HT-29 (cell line): ENCODE data around the gene KATNAL1. TPM values are rescaled to one million over a fixed set of nuclear protein-coding genes. Genes with fewer than 3 reads are reported as not detected.

ENCODE experiments used
- DNase-seq: peaks from one replicate; pipeline ENCODE4 v3.0.0-alpha.2; 2015; ENCODE audit warnings: low spot score
- total RNA-seq: library from RNA; depleted of rRNA; stranded (reverse); fragments of >200 nt; shearing (Covaris generic); gene quantifications from 2 replicates; pipeline ENCODE4 v1.2.3, GENCODE V29; 2014; rRNA removed

Gene KATNAL1
- 0.05 and 1.2 TPM in 2 replicates for total RNA-seq

- DNase-seq = peak; percentile 9
Observed at GRCh38 chr13:30307194-30307970, at the start of gene KATNAL1. Gene KATNAL1, minus strand, starts transcription at chr13:30307551. Its CDS starts 23,774 bp downstream, at chr13:30283777.

- no peak for DNase-seq
Observed at GRCh38 chr13:30355839-30356238, 48.5 kb upstream of the KATNAL1 start.

- no peak for DNase-seq
Observed at GRCh38 chr13:30355384-30355699, 48.0 kb upstream of the KATNAL1 start.

GRCh38 chr13:30354493-30355383 lies 47.4 kb upstream of the KATNAL1 start:
- no peak for DNase-seq

- no peak for DNase-seq
Observed at GRCh38 chr13:30353471-30354215, 46.3 kb upstream of the KATNAL1 start.

GRCh38 chr13:30353060-30353459 lies 45.7 kb upstream of the KATNAL1 start:
- no peak for DNase-seq

- no peak for DNase-seq
Observed at GRCh38 chr13:30352121-30352520, 44.8 kb upstream of the KATNAL1 start.

GRCh38 chr13:30346789-30347167 lies 39.4 kb upstream of the KATNAL1 start:
- DNase-seq = no peak

GRCh38 chr13:30346153-30346788 lies 38.9 kb upstream of the KATNAL1 start:
- no peak for DNase-seq

GRCh38 chr13:30345426-30346100 lies 38.2 kb upstream of the KATNAL1 start:
- no peak for DNase-seq

GRCh38 chr13:30341815-30342570 lies 34.6 kb upstream of the KATNAL1 start:
- DNase-seq = no peak

GRCh38 chr13:30340331-30341250 lies 33.2 kb upstream of the KATNAL1 start:
- DNase-seq = no peak

GRCh38 chr13:30339738-30340330 lies 32.5 kb upstream of the KATNAL1 start:
- DNase-seq = no peak

GRCh38 chr13:30338952-30339351 lies 31.6 kb upstream of the KATNAL1 start:
- no peak for DNase-seq

GRCh38 chr13:30338331-30338851 lies 31.0 kb upstream of the KATNAL1 start:
- DNase-seq = no peak

- no peak for DNase-seq
Observed at GRCh38 chr13:30337061-30337610, 29.8 kb upstream of the KATNAL1 start.

GRCh38 chr13:30334663-30335386 lies 27.5 kb upstream of the KATNAL1 start:
- DNase-seq = peak; percentile 70
